ENCODE data around the gene GZF1. TPM values are rescaled to one million over a fixed set of nuclear protein-coding genes. Genes with fewer than 3 reads are reported as not detected.

GZF1 gene
- total RNA-seq, 2 donors from 2014 or later: 14.9 TPM

- Histone ChIP-seq H3K36me3 (peaks cover 10% of the 10 kb centered on the region), H3K9me3 (no peaks in the 10 kb centered on the region), H3K4me3 (peak overlapping the region; percentile 93 to 99), H3K27ac (peak overlapping the region; percentile 95), H3K4me1 (peaks cover 0 to 29% of the 10 kb centered on the region in 2 donors), H3K27me3 (no peaks in the 10 kb centered on the region)
- peak; percentile 71 for DNase-seq (ENCODE audit: low spot score)
- no peak for TF ChIP-seq CTCF (IDR thresholded peaks at IDR 0.05)
These were observed 10.8 kb upstream of the GZF1 start for GRCh38 chr20:23350904-23351838.

GRCh38 chr20:23356203-23356602 lies 5.8 kb upstream of the GZF1 start:
- H3K36me3 ChIP-seq: peaks cover 12% of the 10 kb centered on the region
- TF ChIP-seq CTCF (IDR thresholded peaks at IDR 0.05): no peak
- DNase-seq (ENCODE audit: low spot score): no peak
- no peaks in the 10 kb centered on the region for H3K27me3 ChIP-seq
- no peaks in the 10 kb centered on the region for H3K9me3 ChIP-seq
- no peak overlapping the region for H3K4me3 ChIP-seq
- peaks cover 0 to 46% of the 10 kb centered on the region in 2 donors for H3K4me1 ChIP-seq
- peak overlapping the region in 1 of 2 donors; percentile 97 for H3K27ac ChIP-seq

GRCh38 chr20:23357767-23358562 lies 4.0 kb upstream of the GZF1 start:
- peak; percentile 100 for DNase-seq (ENCODE audit: low spot score)
- Histone ChIP-seq H3K4me1 (peaks cover 0 to 33% of the 10 kb centered on the region in 2 donors), H3K9me3 (no peaks in the 10 kb centered on the region), H3K27ac (peak overlapping the region; percentile 97), H3K4me3 (peak overlapping the region; percentile 54 to 68), H3K36me3 (peaks cover 12% of the 10 kb centered on the region), H3K27me3 (no peaks in the 10 kb centered on the region)
- peak in 1 of 2 donors; percentile 18 for TF ChIP-seq CTCF (IDR thresholded peaks at IDR 0.05)

GRCh38 chr20:23358563-23358906 lies 3.4 kb upstream of the GZF1 start:
- H3K4me3 ChIP-seq: peak overlapping the region; percentile 54 to 68
- DNase-seq (ENCODE audit: low spot score): no peak
- peaks cover 0 to 37% of the 10 kb centered on the region in 2 donors for H3K4me1 ChIP-seq
- peaks cover 12% of the 10 kb centered on the region for H3K36me3 ChIP-seq
- no peak for TF ChIP-seq CTCF (IDR thresholded peaks at IDR 0.05)
- peak overlapping the region; percentile 97 for H3K27ac ChIP-seq
- no peaks in the 10 kb centered on the region for H3K9me3 ChIP-seq
- H3K27me3 ChIP-seq: no peaks in the 10 kb centered on the region

- Histone ChIP-seq H3K27ac (peak overlapping the region; percentile 97), H3K36me3 (peaks cover 12% of the 10 kb centered on the region), H3K9me3 (no peaks in the 10 kb centered on the region), H3K4me3 (no peak overlapping the region), H3K4me1 (peaks cover 0 to 41% of the 10 kb centered on the region in 2 donors), H3K27me3 (no peaks in the 10 kb centered on the region)
- DNase-seq (ENCODE audit: low spot score): no peak
- TF ChIP-seq CTCF (IDR thresholded peaks at IDR 0.05): no peak
These were observed 2.9 kb upstream of the GZF1 start for GRCh38 chr20:23358923-23359593.

Measured in right atrium auricular region (tissue), 2 donors.